K562 treated with DMSO at 1 percent for 4 hours (cell line): ENCODE measurements around the gene UBL5. TPM values are rescaled to one million over a fixed set of nuclear protein-coding genes. Genes with fewer than 3 reads are reported as not detected.

ENCODE experiments used
- total RNA-seq: library from RNA; unstranded; fragments of 300-600 nt; gene quantifications from 2 replicates; pipeline ENCODE4 v1.2.3, GENCODE V29; 2022; ENCODE audit not compliant: insufficient read depth

The UBL5 gene
- total RNA-seq: 503 and 550 TPM in 2 replicates

DNA sequence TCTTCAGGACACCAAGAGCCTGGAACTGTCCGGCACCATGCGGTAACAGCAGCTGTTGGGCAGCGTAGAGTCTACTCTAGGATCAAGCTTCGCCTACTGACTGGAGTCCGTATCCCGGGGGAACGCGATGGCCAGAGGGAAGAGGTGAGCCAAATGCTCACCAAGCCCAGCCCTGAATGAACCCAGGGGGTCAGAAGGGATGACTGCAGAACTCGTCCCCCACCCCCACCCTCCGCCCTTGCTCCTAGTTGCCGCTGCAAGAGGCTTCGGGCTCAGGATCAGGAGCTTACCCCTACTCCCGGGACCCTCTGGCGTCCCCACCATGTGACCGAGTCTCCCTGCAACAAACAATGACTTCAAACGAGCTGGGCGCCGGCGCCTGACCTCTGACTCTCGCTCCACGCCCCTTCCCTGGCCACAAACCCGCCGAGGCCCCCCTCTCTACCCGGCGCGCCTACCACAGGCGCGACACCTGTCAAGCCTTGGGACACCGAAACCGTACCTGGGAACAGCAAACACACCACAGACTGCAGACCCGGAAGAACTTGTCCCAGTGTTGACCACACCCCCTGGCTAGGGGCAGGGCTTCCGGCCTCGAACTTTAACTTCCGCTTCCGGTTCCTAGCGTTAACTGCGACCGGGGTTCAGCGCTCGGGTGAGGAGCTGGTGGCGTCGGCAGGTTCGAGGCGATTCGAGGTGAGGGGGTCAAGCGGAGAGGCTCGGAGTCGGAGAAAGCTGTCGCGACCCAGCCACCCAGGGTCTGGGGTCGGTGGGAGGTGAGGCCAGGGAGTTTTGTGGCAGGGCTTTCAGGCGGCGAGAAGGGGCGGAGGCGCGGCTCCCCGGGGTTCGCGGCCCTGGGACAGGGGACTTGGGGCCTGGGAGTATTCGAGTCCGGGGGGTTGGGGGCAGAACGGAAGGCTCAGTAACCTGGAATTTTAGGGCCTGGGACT lies at the start of gene UBL5:
Gene UBL5 (plus strand): TSS at position 630 of the 950 bp plus-strand sequence. CDS start 420 bp downstream, outside the sequence.

DNA sequence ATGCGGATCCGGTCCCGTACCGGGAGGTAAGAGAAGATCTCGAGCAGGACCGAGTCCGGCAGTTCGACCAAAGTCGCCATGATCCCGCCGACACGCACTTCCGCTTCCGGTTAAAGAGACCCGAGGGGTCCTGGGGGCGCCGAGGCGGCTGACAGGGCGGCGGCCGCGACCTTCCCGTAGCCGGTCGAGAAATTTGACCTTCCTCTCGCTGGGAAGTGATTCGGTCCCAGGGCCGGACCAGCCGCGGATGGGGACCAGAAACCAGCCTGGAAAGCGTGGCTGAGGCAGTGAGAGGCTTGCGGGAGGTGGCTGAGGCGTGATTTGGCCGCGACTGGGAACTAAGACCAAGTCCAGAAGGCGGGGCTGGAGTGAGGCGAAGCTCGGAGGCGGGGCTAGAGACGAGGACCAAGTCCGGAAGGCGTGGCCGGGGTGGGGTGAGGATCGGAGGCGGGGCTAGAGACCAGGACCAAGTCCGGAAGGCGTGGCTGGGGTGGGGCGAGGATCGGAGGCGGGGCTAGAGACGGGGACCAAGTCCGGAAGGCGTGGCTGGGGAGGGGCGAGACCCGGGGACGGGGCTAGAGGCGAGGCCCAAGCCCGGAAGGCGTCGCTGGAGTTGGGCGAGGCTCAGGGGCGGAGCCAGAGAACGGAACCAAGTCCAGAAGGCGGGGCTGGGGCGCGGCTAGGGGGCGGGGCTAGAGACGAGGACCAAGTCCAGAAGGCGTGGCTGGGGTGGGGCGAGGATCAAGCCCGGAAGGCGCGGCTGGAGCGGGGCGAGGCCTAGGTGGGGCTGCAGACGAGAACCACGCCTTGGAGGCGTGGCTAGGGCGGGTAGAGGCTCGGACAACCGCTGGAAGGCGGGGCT lies 8.8 kb upstream of the UBL5 start, which contains the start of gene FBXL12:
Gene FBXL12 (minus strand): TSS at position 346 of the 862 bp plus-strand sequence. CDS start 266 bp downstream, at position 80.

DNA sequence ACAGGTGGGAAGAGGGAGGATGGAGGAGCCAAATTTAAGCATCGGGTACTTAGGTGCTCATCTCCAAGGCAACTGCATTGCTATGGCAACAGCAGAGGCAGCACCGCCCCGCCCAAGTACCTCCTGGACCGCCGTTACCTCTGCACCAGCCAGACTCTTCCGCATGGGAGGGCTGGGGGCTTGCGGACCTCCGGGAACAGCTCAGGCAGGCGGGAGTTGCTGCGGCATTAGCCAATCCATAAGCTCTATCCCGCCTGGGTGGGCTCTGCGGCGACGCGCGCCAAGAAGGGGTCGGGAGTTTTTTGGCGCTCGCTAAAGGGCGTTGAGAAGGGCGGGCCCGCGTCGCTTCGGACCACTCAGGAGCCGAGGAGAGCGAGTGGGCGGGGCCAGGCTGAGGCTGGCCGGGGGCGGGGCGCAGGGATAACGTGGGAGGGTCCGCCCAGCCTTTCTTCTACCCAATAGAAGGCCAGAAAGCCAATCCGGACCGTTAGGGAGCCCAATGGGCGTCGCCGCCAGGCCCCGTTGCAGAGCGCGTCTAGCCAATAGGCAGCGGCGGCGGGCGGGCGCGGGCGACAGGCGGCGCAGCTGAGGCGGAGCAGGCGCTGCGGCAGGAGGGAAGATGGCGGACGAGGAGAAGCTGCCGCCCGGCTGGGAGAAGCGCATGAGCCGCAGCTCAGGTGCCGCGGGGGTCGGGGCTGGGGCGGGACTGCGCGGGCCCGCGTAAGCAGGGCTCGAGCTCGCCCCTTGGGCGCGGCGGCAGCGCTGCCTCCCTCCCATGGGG lies 7.2 kb downstream of the UBL5 start, which contains the start of gene PIN1:
Gene PIN1 (plus strand): TSS at position 593 of the 781 bp plus-strand sequence. CDS start 27 bp downstream, at position 620.

Other genes with a start within 250 kb of the UBL5 start
- gene ZNF121, start 243.4 kb upstream of the UBL5 start, total RNA-seq: 6.4 TPM in 2 replicates
- gene ZNF561, start 206.7 kb upstream of the UBL5 start, total RNA-seq: 12.5 and 46.2 TPM in 2 replicates
- 7.7 and 9.1 TPM in 2 replicates for gene ZNF562, start 152.8 kb upstream of the UBL5 start, total RNA-seq
- gene ZNF846, start 59.2 kb upstream of the UBL5 start, total RNA-seq: 6.6 and 11.1 TPM in 2 replicates
- gene FBXL12, start 8.8 kb upstream of the UBL5 start, total RNA-seq: 43.3 and 57.4 TPM in 2 replicates
- gene PIN1, start 7.4 kb downstream of the UBL5 start, total RNA-seq: 103 and 147 TPM in 2 replicates
- gene OLFM2, start 108.6 kb downstream of the UBL5 start, total RNA-seq: 1.1 TPM in 2 replicates
- not detected in 2 replicates for gene COL5A3, start 182.6 kb downstream of the UBL5 start, total RNA-seq
- gene RDH8, start 185.6 kb downstream of the UBL5 start, total RNA-seq: not detected in 2 replicates